SK-N-SH (cell line): Measurements from ENCODE around the gene MAPKAP1. TPM values are rescaled to one million over a fixed set of nuclear protein-coding genes. Genes with fewer than 3 reads are reported as not detected.

Experiments
- CTCF ChIA-PET: fragments of 300-600, 350-600 bp; formaldehyde crosslinking; extraction: SDS; loops from one replicate; lab custom pipeline; 2021; lab: Yijun Ruan, JAX
- POLR2A ChIA-PET: fragments of 350-600 bp; sonication (Branson Sonifier 250); formaldehyde crosslinking; extraction: SDS; loops from one replicate; lab custom pipeline; 2020; ENCODE audit warnings: antibody characterized with exemption, inconsistent platforms; lab: Yijun Ruan, JAX
- DNase-seq: peaks from one replicate; pipeline ENCODE4 v3.0.0; 2012
- H2AFZ ChIP-seq: fragments of 200-600 bp; sonication (generic); 2 replicates; pipeline ENCODE4 v1.8.1; 2016; ENCODE audit warnings: antibody characterized with exemption, mild to moderate bottlenecking, low read depth
- H3F3A ChIP-seq: fragments of 200-600 bp; sonication (generic); replicated peaks from 2 replicates; pipeline ENCODE3; 2016; ENCODE audit warnings: antibody characterized with exemption, mild to moderate bottlenecking; ENCODE audit not compliant: insufficient read depth
- H3K27ac ChIP-seq, 2 experiments: fragments of 200-500 bp in 1 of 2; fragments of 200-600 bp in 1 of 2; sonication (Bioruptor generic) in 1 of 2; sonication (generic), shearing (Covaris generic) in 1 of 2; 2 replicates each; pipeline versions ENCODE4 v1.5.1 to v1.6.1; 2014 to 2016; ENCODE audit warnings: low read depth in 2 of 2, inconsistent platforms in 1 of 2, low read length in 1 of 2, mild to moderate bottlenecking in 1 of 2, mixed read lengths in 1 of 2
- H3K27me3 ChIP-seq: fragments of 200-600 bp; sonication (generic), shearing (Covaris generic); 2 replicates; pipeline ENCODE4 v1.6.1; 2016; ENCODE audit warnings: mixed run types; ENCODE audit not compliant: insufficient read depth
- H3K36me3 ChIP-seq, 2 experiments: fragments of 200-500 bp in 1 of 2; fragments of 200-600 bp in 1 of 2; sonication (Bioruptor generic) in 1 of 2; sonication (generic) in 1 of 2; replicated peaks in 1 of 2; 2 replicates each; pipeline versions ENCODE3 to v1.5.1; 2014 to 2016; ENCODE audit warnings: low read length in 1 of 2, mild to moderate bottlenecking in 1 of 2; ENCODE audit not compliant: insufficient read depth in 2 of 2, control insufficient read depth in 1 of 2
- H3K4me1 ChIP-seq, 2 experiments: fragments of 200-500 bp in 1 of 2; fragments of 200-600 bp in 1 of 2; sonication (Bioruptor generic) in 1 of 2; sonication (generic), shearing (Covaris generic) in 1 of 2; 2 replicates each; pipeline versions ENCODE4 v1.5.1 to v1.6.1; 2014 to 2016; ENCODE audit warnings: low read depth in 1 of 2, low read length in 1 of 2, mixed run types in 1 of 2; ENCODE audit not compliant: insufficient read depth in 2 of 2, control insufficient read depth in 1 of 2
- H3K4me2 ChIP-seq: fragments of 200-600 bp; sonication (generic), shearing (Covaris generic); 2 replicates; pipeline ENCODE4 v1.6.1; 2017; ENCODE audit warnings: mixed run types
- H3K4me3 ChIP-seq, 2 experiments: fragments of 200-500 bp in 1 of 2; fragments of 200-600 bp in 1 of 2; sonication (Bioruptor generic) in 1 of 2; sonication (generic), shearing (Covaris generic) in 1 of 2; 2 replicates each; pipeline versions ENCODE4 v1.5.1 to v1.8.1; 2014 to 2016; ENCODE audit warnings: low read depth in 2 of 2, inconsistent platforms in 1 of 2, low read length in 1 of 2, mild to moderate bottlenecking in 1 of 2, mixed read lengths in 1 of 2, moderate library complexity in 1 of 2
- H3K79me2 ChIP-seq: fragments of 200-600 bp; sonication (generic); 2 replicates; pipeline ENCODE4 v1.8.1; 2017; ENCODE audit warnings: mild to moderate bottlenecking; ENCODE audit not compliant: insufficient read depth
- H3K9ac ChIP-seq: fragments of 200-600 bp; sonication (generic); 2 replicates; pipeline ENCODE4 v1.6.1; 2017; ENCODE audit warnings: mixed run types
- H3K9me2 ChIP-seq: fragments of 200-600 bp; sonication (generic); 2 replicates; pipeline ENCODE4 v1.6.1; 2017; ENCODE audit warnings: mixed run types
- H3K9me3 ChIP-seq: fragments of 200-600 bp; sonication (generic); 2 replicates; pipeline ENCODE4 v1.6.1; 2017; ENCODE audit warnings: mixed run types, mild to moderate bottlenecking, moderate library complexity
- H4K20me1 ChIP-seq: fragments of 200-600 bp; sonication (generic); 2 replicates; pipeline ENCODE4 v1.6.1; 2017; ENCODE audit warnings: mild to moderate bottlenecking, mixed run types; ENCODE audit not compliant: insufficient read depth
- ELF1 ChIP-seq: IDR thresholded peaks from 2 replicates; pipeline ENCODE4 v1.4.0; 2012
- EP300 ChIP-seq, 2 experiments: IDR thresholded peaks; 2 replicates each; pipeline versions ENCODE4 v1.4.0 to v1.6.1; 2012; ENCODE audit warnings: borderline replicate concordance in 1 of 2, low read depth in 1 of 2, low read length in 1 of 2
- EZH2phosphoT487 ChIP-seq: fragments of 200-600 bp; sonication (generic); IDR thresholded peaks from 2 replicates; pipeline ENCODE4 v1.6.1; 2017; ENCODE audit warnings: low read depth, mixed run types, mild to moderate bottlenecking, antibody characterized with exemption, moderate library complexity, borderline replicate concordance
- FOXJ3 ChIP-seq: sonication (generic); formaldehyde crosslinking; IDR thresholded peaks from 2 replicates; pipeline ENCODE4 v1.5.1; 2020; ENCODE audit warnings: mild to moderate bottlenecking, missing genetic modification reagents
- FOXM1 ChIP-seq: IDR thresholded peaks from 2 replicates; pipeline ENCODE4 v1.4.0; 2012; ENCODE audit warnings: low read depth, mild to moderate bottlenecking
- GABPA ChIP-seq: IDR thresholded peaks from 2 replicates; pipeline ENCODE4 v1.4.0; 2012; ENCODE audit warnings: low read depth, mild to moderate bottlenecking
- GATA2 ChIP-seq: sonication (generic); formaldehyde crosslinking; IDR thresholded peaks from 2 replicates; pipeline ENCODE4 v1.5.0; 2020; ENCODE audit warnings: mild to moderate bottlenecking, missing genetic modification reagents
- JUND ChIP-seq: IDR thresholded peaks from 2 replicates; pipeline ENCODE4 v1.4.0; 2012
- MEF2A ChIP-seq: IDR thresholded peaks from 2 replicates; pipeline ENCODE4 v1.4.0; 2012; ENCODE audit warnings: low read depth, borderline replicate concordance
- NFIC ChIP-seq: IDR thresholded peaks from 2 replicates; pipeline ENCODE4 v1.4.0; 2012; ENCODE audit warnings: borderline replicate concordance
- NRF1 ChIP-seq: IDR thresholded peaks from 2 replicates; pipeline ENCODE4 v1.6.1; 2012; ENCODE audit warnings: low read depth, mild to moderate bottlenecking, low read length
- RCOR1 ChIP-seq: fragments of 150-350 bp; IDR thresholded peaks from 2 replicates; pipeline ENCODE4 v1.6.1; 2017; ENCODE audit warnings: antibody characterized with exemption, low read length
- RFX5 ChIP-seq: IDR thresholded peaks from 2 replicates; pipeline ENCODE4 v1.6.1; 2012; ENCODE audit warnings: mild to moderate bottlenecking, improper control_type of control experiment, low read length
- SIN3A ChIP-seq: IDR thresholded peaks from 2 replicates; pipeline ENCODE4 v1.6.1; 2012; ENCODE audit warnings: low read depth, mild to moderate bottlenecking, low read length, moderate library complexity, borderline replicate concordance
- SMC3 ChIP-seq: IDR thresholded peaks from 2 replicates; pipeline ENCODE4 v1.6.1; 2012; ENCODE audit warnings: low read depth, low read length, improper control_type of control experiment
- TAF1 ChIP-seq: IDR thresholded peaks from 2 replicates; pipeline ENCODE4 v1.6.1; 2012; ENCODE audit warnings: low read depth, mild to moderate bottlenecking, low read length, moderate library complexity, borderline replicate concordance
- TCF12 ChIP-seq: IDR thresholded peaks from 2 replicates; pipeline ENCODE4 v1.4.0; 2012
- ZBTB33 ChIP-seq: IDR thresholded peaks from 2 replicates; pipeline ENCODE4 v1.4.0; 2012; ENCODE audit warnings: low read depth, borderline replicate concordance
- WGBS: methylation state at CpG from one replicate; pipeline ENCODE4 v1.1.6; 2017; ENCODE audit warnings: low lambda C conversion rate; 5-methylcytosine and 5-hydroxymethylcytosine counted together
- polyA plus RNA-seq, 3 experiments: library from polyadenylated mRNA; depleted of rRNA; stranded (reverse); fragments of >200 nt; gene quantifications; 2 replicates each; pipeline ENCODE4 v1.2.3, GENCODE V29; 2012
- TF ChIP-seq, protein P1 (sequence below): IDR thresholded peaks from 2 replicates; pipeline ENCODE4; 2012
- TF ChIP-seq, protein P2 (sequence below): IDR thresholded peaks from 2 replicates; pipeline ENCODE4 v1.4.0; 2012; ENCODE audit warnings: low read depth, borderline replicate concordance
- TF ChIP-seq, protein P3 (sequence below): fragments of 150-350 bp; IDR thresholded peaks from 2 replicates; pipeline ENCODE4 v1.6.1; 2016; ENCODE audit warnings: mild to moderate bottlenecking, low read depth, low read length

The MAPKAP1 gene
- polyA plus RNA-seq, 1 of the 3 experiments (the other 2 are of a cell fraction), result 117 TPM

- H3K79me2 ChIP-seq, result peaks cover 83% of the 10 kb centered on the region
- H4K20me1 ChIP-seq, result no peaks in the 10 kb centered on the region; the same call in 1 of the 2 replicates
- POLR2A ChIA-PET, result no interaction called here
- peaks cover 0 to 19% of the 10 kb centered on the region in 2 experiments; a peak in 1 of 4 replicates for H3K4me1 ChIP-seq
- DNase-seq, result no peak
- H2AFZ ChIP-seq, result no peak overlapping the region
- no peak overlapping the region for H3K27ac ChIP-seq
- CTCF ChIA-PET, result interaction anchor here (0.9 to 1.0 kb wide), 2 partner anchors 24 to 298 kb away, joined by 3 read pairs; no protein-coding TSS in a partner anchor
- 97% methylated on average over 2 of the region's 2 CpGs for WGBS
- H3K4me3 ChIP-seq, result no peak overlapping the region
- no peaks in the 10 kb centered on the region for H3K9me3 ChIP-seq
- H3K9me2 ChIP-seq, result no peaks in the 10 kb centered on the region
- H3F3A ChIP-seq, result peaks cover 24% of the 10 kb centered on the region
- no peaks in the 10 kb centered on the region for H3K27me3 ChIP-seq
- TF ChIP-seq RCOR1 (no peak), EP300 (IDR thresholded peaks at IDR 0.05; ENCODE audit: borderline replicate concordance in 1 of 2, low read depth in 1 of 2, low read length in 1 of 2) (no peak), FOXM1 (no peak), ZBTB33 (no peak), NFIC (no peak), EZH2phosphoT487 (no peak), RFX5 (no peak), SIN3A (no peak), TAF1 (no peak), ELF1 (no peak), JUND (no peak)
- TF ChIP-seq, protein P1, sequence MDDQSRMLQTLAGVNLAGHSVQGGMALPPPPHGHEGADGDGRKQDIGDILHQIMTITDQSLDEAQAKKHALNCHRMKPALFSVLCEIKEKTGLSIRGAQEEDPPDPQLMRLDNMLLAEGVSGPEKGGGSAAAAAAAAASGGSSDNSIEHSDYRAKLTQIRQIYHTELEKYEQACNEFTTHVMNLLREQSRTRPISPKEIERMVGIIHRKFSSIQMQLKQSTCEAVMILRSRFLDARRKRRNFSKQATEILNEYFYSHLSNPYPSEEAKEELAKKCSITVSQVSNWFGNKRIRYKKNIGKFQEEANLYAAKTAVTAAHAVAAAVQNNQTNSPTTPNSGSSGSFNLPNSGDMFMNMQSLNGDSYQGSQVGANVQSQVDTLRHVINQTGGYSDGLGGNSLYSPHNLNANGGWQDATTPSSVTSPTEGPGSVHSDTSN, result no peak
- TF ChIP-seq, protein P2, sequence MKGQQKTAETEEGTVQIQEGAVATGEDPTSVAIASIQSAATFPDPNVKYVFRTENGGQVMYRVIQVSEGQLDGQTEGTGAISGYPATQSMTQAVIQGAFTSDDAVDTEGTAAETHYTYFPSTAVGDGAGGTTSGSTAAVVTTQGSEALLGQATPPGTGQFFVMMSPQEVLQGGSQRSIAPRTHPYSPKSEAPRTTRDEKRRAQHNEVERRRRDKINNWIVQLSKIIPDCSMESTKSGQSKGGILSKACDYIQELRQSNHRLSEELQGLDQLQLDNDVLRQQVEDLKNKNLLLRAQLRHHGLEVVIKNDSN, result no peak
- H3K36me3 ChIP-seq, result peaks cover 0 to 3% of the 10 kb centered on the region in 2 experiments
- H3K9ac ChIP-seq, result no peak overlapping the region
- H3K4me2 ChIP-seq, result no peak overlapping the region
Observed at GRCh38 chr9:125682340-125682739, 24.7 kb downstream of the MAPKAP1 start.

- Histone ChIP-seq H3K36me3 (peaks cover 0 to 3% of the 10 kb centered on the region in 2 experiments), H3K9me3 (no peaks in the 10 kb centered on the region), H3K79me2 (peaks cover 83% of the 10 kb centered on the region), H3K4me3 (no peak overlapping the region), H3K27me3 (no peaks in the 10 kb centered on the region), H3F3A (peaks cover 24% of the 10 kb centered on the region), H3K9ac (no peak overlapping the region), H3K4me2 (no peak overlapping the region), H2AFZ (no peak overlapping the region), H3K27ac (no peak overlapping the region), H3K9me2 (no peaks in the 10 kb centered on the region), H3K4me1 (peaks cover 0 to 19% of the 10 kb centered on the region in 2 experiments; a peak in 1 of 4 replicates), H4K20me1 (no peaks in the 10 kb centered on the region; the same call in 1 of the 2 replicates)
- 96% methylated on average over 5 of the region's 5 CpGs for WGBS
- DNase-seq, result no peak
- ChIA-PET CTCF (interaction anchor here (0.7 to 1.6 kb wide), 4 partner anchors 12 to 301 kb away, joined by 3 to 6 read pairs (median 3); no protein-coding TSS in a partner anchor), POLR2A (no interaction called here)
- no peak for TF ChIP-seq FOXJ3 (CRISPR knock-in tag)
- TF ChIP-seq ELF1, result no peak
- no peak for TF ChIP-seq MEF2A
- no peak for TF ChIP-seq GABPA
- no peak for TF ChIP-seq SMC3
- TF ChIP-seq EZH2phosphoT487, result no peak
- no peak for TF ChIP-seq EP300 (IDR thresholded peaks at IDR 0.05; ENCODE audit: borderline replicate concordance in 1 of 2, low read depth in 1 of 2, low read length in 1 of 2)
- TF ChIP-seq NRF1, result no peak
- TF ChIP-seq GATA2, result no peak
- TF ChIP-seq TCF12, result no peak
- TF ChIP-seq, protein P3, sequence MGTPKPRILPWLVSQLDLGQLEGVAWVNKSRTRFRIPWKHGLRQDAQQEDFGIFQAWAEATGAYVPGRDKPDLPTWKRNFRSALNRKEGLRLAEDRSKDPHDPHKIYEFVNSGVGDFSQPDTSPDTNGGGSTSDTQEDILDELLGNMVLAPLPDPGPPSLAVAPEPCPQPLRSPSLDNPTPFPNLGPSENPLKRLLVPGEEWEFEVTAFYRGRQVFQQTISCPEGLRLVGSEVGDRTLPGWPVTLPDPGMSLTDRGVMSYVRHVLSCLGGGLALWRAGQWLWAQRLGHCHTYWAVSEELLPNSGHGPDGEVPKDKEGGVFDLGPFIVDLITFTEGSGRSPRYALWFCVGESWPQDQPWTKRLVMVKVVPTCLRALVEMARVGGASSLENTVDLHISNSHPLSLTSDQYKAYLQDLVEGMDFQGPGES, result no peak
- TF ChIP-seq, protein P2, result no peak
- TF ChIP-seq NFIC, result no peak
Observed at GRCh38 chr9:125681657-125682056, 25.4 kb downstream of the MAPKAP1 start.
